Stimulated activated CD8-positive, alpha-beta memory T cell treated with anti-CD3 and anti-CD28 coated beads, Interleukin-15, amount 100 ng/mL, for 48 hours (primary cell): ENCODE results near the gene CLSTN2.

ENCODE experiments used
- DNase-seq, 2 donors: peaks; one replicate each; pipeline ENCODE4 v3.0.0-alpha.2; 2020; ENCODE audit warnings: low read depth in 2 of 2

CLSTN2 gene

DNA sequence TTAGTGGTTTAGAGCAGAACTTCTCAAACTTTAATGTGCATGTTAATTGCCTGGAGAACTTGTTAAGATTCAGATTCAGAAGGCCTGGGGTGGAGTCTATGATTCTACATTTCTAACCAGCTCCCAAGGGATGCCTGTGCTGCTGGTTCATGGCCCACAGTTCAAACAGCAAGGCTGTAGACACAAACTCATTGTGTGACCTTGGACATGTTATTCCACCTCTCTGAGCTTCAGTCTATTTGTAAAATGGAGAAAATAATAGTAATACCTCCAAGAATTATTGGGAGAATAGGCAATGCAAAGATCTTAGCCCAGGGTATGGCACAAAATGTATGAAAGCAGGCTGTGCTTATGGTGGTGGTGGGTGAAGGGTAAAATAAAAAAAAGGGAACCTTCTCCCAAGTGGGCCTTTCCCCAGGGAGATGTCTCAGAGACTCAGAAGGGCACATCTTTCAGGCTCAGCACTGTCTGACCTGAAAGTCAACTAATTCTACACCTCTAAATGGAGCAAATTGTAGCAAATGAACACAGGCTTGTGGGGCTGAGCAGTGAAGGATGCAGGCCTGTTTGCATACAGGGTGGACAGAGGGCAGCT is 566.9 kb downstream of the CLSTN2 start:
- no peak for DNase-seq

- no peak for DNase-seq
Measured at GRCh38 chr3:140505213-140505612, 570.2 kb downstream of the CLSTN2 start.

- no peak for DNase-seq
Measured at GRCh38 chr3:140505876-140506275, 570.9 kb downstream of the CLSTN2 start.

DNA sequence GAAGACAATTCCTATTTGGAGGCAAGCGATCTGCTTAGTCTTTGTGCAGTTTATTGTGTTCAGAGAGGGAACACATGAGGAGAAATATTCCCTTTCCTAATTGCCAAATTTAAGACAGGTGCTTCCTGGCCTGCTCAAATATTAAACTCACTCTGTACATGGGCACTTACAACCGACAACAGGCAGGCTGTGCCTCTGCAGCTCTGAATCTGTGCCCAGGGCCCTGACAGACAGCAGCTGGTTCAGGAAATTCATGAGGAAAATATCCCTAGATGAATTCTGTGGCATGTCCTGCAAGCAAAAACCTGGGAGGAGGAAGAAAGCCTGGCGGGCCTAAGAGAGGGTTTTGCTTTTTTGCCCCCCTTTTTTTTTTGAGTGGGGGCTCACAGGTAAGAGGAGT is 573.6 kb downstream of the CLSTN2 start:
- no peak for DNase-seq

DNA sequence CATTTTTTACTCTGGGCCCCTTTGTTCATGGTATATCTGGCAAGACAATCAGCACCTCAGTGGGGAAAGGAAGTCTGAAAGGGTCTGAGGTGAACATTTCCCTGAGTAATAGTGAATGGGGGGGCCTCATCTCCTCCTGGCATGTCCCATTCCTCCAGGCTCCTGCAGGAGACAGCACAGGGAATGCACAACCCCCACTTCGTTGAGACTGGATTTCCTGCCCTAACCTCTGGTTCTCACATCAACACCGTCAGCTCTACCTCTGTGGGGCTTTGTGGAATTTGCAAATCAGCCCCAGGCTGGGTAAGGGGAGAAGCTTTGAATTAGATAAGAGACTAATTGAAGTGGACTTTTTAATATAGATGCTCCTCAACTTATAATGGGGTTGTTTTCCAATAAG is 574.5 kb downstream of the CLSTN2 start:
- no peak for DNase-seq

DNA sequence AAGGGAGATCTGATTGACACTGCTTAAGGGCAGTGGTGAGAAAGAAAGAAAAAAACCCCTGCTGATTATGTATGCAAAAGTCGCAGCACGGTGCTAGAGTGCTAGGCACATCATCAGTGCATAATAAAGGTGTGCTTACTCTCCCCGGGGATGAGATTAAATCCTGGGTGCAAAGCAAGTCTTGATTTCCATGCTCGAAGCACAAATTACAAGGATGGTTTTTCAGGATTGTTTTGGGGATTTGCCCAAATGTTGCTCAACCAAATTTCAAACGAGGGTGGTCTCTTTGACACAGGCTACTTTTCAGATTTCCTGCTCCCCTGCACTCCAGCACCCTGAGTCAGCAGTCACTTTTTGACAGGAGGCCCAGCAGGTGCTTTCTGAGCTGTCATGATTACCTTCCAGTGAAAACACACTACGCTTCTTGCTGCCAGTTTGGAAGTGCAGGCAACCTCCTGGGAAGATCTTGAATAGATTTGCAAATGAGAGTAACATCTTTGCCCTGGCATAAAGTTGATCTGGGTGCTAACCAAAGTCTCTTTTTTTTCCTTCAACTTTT is 575.4 kb downstream of the CLSTN2 start:
- no peak for DNase-seq

- DNase-seq: no peak
Measured at GRCh38 chr3:140521751-140522445, 586.9 kb downstream of the CLSTN2 start.

DNA sequence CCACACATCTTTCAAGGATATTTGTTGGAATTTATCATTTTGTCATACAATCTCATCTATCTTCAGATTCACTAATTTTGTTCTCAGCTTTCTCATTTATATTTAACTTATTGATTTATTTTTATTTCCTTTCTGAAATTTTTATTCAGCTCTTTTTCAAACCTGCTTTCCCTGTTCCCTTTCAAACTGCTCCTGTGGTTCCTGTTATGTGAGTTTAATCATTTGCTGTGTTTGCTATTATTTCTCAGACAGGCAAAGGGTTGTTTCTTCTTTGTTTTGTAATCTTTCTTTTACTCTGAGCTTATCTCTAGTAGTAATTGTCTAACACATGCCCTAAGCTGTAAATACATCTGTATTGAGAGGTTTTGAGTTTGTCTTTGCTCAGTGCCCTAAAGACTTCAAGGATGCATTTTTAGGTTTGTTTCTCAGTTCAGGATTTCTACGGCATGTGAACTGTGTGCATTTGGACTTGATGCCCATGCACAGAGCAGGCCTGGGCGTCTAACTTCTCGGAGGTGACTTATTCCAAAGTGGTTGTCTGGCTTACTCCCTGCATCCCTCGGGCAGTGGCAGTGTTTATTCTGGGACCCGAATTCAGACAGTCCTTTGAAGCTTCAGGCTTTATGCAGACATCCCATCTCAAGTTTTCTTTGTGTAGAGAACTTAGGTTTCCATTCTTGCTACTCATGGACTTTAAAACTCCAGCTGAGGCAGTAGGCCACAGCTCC is 587.8 kb downstream of the CLSTN2 start:
- no peak for DNase-seq

GRCh38 chr3:140523600-140523999 is 588.6 kb downstream of the CLSTN2 start:
- no peak for DNase-seq

- DNase-seq: no peak
Measured at GRCh38 chr3:140527156-140527555, 592.2 kb downstream of the CLSTN2 start.

DNA sequence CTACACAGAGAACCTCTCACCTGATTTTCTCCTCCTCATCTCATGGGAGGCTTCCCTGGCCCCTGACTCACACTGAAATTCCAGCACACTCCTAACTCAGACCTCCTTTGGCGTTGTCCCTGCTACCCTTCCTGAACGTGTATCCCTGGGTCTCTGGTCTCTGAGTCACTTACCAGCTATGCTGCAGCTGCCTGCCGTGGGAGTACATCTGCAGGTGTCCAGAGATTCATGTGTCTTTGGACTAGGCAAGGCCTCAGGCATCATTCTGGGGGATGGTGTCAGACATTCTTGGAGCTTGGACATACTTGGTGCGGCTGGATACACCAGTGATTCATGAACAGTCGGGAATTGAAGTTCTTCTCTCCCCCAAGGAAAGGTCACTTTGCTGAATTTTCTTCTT is 594.1 kb downstream of the CLSTN2 start:
- no peak for DNase-seq

GRCh38 chr3:140529558-140529957 is 594.6 kb downstream of the CLSTN2 start:
- DNase-seq: no peak

DNA sequence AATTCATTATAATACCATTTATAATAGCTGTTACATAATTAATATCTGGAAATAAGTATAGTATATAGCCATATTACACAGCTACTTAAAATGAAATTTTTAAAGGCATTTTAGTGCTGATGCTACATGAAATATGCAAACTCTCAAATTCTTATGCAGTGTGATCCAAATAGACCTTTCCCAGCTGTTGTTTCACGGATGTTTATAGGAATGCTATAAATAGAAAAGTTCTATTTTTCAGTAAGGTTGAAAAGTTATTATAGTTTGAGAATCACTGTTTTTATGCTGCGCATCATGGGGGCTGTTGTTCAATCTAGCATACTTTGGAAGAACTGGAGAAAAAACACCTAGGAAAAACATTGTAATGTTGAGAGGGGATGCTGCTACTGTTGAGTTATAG is 595.1 kb downstream of the CLSTN2 start:
- DNase-seq: no peak

GRCh38 chr3:140530603-140531002 is 595.6 kb downstream of the CLSTN2 start:
- no peak for DNase-seq

- DNase-seq: no peak
Measured at GRCh38 chr3:140532793-140533330, 597.9 kb downstream of the CLSTN2 start.

DNA sequence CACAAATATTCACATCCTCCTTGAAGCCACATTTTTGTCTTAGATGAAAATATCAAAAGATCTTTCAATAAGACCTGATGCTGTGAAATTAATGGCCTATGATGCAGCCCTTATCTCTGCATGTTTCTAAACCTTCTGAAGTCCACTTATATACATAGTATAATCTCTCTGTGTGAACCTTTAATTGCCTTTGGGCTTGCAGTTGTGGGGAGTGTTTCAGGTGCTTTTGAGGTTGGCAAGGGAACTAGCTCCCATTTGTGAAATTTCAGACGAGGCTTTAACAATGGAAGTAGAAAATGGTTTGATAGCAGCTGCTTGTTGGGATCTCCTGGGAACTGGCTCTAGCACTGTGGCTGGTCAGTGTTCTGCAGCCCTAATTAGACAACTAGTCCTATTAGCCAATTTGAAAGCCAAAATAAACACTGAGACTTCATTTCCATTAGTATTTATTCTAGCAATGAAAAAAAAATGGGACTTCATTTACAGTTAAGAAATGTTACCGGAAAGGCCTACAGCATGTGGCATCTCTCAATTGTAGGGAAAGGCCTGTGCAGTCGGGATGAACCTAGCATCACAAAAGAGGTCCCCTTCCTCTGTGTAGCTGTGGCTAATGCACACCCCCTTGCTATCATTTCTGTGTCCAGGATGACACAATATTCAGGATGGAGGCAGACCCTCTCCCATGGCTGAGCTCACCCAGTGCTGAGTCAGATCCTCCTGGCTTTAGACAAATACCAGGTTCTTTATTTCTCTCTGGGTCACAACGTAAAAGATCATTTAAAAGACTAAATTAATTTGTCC is 602.1 kb downstream of the CLSTN2 start:
- DNase-seq: no peak

- DNase-seq: no peak
Measured at GRCh38 chr3:140537727-140538082, 602.7 kb downstream of the CLSTN2 start.

GRCh38 chr3:140540262-140540661 is 605.3 kb downstream of the CLSTN2 start:
- DNase-seq: no peak

DNA sequence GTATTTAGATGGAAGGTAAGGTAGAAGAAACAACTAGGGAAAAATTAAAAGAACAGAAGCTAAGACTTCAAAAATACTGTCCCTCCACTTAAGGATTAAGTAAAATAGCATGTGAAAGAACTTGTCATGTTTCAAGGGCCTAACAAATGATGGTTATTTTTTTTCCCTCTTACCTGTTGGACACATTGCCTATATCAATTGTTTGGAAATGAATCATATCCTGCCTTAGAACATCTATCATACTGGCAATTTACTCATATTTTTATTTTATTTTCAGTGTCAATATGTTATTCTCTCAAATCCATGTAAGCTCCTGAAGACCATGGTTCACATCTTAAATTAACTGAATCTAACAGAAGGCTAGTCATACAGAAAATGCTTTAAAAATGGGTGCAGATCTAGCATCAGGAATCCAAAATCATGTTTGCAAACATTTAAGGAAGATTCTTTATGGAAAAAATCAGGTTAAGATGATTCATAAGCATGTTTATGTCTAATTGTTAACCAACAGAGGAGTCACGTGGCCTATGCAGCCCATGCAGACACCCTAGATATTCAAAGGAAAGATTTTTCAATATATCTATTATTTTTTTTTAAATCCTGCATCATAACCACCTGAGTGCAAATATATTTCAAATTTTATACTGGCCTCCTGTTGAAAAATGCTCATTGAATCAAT is 607.1 kb downstream of the CLSTN2 start:
- DNase-seq: no peak

GRCh38 chr3:140545197-140545596 is 610.2 kb downstream of the CLSTN2 start:
- DNase-seq: no peak

GRCh38 chr3:140545756-140546155 is 610.8 kb downstream of the CLSTN2 start:
- DNase-seq: no peak
